Kasumi-1 (cell line): ENCODE data around the gene DNM3.
"Not testable (repeated sequence)": the region's sequence is repeated elsewhere in the genome, so short reads cannot be mapped to it uniquely, and the experiment has no call there.

Experiments
- DNase-seq, 2 experiments: peaks; one replicate each; lab custom pipeline; 2025; lab: John Stamatoyannopoulos, UW

The DNM3 gene

DNA sequence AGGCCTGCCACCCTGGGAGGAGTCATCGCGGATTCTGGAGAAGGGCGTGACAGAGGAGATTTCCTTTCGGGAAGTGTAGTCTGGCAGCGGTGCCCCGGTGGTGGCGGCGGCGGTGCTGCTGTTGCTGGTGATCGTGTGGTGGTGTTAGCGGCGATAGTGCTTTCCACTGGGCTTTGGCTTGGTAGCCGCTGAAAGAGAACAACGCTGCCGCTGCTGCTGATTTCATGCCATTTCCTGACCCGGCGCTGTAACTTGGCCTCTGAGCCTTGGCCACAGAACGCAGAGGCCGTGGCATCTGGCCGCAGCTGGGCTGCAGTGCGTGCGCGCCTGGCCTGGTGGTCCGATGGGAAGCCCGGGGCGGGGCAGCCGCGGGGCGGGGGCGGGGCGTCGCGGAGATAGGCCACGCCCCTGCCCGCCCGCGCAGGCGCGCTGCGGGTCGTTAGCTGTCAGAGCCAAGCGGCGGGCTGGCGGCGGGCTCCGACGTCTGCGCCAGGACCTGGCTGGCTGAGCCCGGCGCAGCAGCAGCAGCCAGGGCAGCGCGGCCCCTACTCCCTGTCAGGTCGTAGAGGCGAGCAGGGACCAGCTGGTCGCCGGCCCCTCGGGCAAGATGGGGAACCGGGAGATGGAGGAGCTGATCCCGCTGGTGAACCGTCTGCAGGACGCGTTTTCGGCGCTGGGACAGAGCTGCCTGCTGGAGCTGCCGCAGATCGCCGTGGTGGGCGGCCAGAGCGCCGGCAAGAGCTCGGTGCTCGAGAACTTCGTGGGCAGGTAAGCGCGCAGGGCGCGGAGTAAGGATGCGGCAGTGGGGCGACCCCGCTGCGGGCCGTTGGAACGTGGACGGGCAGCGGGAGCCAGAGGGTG lies at the start of gene DNM3:
DNM3 (plus strand) TSS at position 449 of the 861 bp plus-strand sequence; CDS start at position 608, 159 bp downstream.
- DNase-seq: peak; percentile 40 to 59

GRCh38 chr1:171792656-171793369 lies 48.5 kb upstream of the DNM3 start:
- DNase-seq: no peak

DNA sequence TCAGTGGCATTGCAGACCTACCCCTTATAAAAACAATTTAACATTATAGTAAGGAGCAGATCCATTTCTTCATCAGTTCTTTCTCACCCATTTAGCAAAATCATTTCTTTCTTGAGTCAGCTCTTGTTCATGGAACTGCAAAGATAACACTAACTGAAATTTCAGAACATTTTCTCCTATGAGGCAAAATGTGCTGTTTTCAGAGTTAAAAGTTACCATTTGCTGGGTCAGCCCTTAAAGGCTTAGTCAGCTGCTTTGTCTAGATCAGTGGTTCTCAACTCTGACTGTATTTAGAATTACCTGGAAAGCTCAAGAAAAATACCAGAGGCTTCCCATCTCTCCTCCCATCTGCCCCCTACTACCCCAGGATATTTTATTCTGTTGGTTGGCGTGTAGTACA lies 47.7 kb upstream of the DNM3 start:
- no peak for DNase-seq

DNA sequence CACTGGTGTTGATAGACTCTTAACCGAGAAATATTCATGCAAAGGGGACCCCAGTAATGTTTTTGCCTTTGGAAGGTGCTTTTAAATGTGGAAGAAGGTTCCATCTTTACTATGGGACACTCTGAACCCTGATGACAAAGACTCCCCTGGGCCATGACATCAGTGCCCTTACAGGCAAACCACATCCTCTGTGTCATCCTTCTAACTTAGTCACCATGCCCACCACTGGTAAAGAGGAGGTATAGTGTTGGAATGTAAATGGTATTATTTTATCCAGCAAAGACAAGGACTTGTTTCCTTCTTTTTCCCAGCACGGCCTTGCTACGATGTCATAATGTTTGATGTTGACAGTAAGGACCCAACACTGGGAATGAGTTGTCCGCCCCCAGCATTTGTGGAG lies 47.2 kb upstream of the DNM3 start:
- peak; percentile 31 to 33 for DNase-seq

DNA sequence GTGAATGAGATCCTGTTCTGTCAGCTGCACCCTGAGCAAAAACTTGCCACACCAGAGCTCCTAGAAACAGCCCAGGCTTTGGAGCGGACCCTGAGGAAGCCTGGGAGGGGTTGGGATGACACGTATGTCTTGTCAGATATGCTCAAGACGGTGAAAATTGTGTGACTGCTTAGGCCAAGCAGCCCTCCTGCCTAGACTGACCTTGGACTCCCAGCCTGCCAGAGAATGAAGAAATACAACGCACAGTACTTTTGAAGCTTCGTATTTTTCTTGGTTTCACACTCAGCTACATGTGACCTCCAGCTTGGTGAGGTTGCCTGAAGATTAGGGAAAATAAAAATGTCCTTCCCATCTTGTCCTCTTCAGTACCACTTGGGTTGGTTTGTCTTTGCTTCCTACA lies 44.7 kb upstream of the DNM3 start:
- no peak for DNase-seq

- DNase-seq: no peak
Observed at GRCh38 chr1:171798311-171798710, 43.0 kb upstream of the DNM3 start.

- no peak for DNase-seq
Observed at GRCh38 chr1:171798765-171799164, 42.5 kb upstream of the DNM3 start.

DNA sequence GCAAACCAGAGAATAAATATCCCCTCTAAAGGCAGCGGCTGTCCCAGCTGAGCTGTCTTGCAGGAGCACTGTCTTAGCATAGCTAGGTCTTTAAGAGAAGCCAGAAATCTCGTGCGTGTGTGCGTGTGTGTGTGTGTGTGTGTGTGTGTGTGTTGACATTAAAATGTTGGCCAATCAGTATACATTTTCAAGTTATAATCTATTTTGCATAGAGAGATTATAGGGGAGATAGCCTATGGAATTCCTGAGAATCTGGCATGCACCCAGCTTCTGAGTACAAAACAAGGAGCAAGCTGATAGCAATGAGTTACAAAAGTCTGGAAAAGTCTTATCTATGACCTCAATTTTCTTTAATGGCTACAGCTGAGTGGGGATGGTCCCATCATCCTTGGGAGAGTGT lies 42.1 kb upstream of the DNM3 start:
- no peak for DNase-seq

DNA sequence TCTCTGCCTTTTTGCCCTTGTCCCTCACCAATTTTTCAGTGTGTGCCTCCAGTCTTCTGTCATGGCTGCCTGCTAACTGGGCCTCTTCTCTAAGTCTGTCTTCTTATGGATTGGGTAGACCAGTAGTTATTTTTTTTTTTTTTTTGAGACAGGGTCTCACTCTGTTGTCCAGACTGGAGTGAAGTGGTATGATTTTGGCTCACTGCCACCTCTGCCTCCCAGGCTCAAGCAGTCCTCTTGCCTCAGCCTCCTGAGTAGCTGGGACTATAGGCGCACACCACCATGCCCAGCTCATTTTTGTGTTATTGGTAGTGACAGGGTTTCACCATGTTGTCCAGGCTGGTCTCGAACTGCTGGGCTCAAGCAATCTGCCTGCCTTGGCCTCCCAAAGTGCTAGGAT lies 41.6 kb upstream of the DNM3 start:
- DNase-seq: not testable (repeated sequence)

GRCh38 chr1:171800342-171800741 lies 41.0 kb upstream of the DNM3 start:
- DNase-seq: peak in 1 of 2 experiments; percentile 3

- DNase-seq: no peak
Observed at GRCh38 chr1:171800851-171801250, 40.4 kb upstream of the DNM3 start.

- DNase-seq: peak; percentile 46 to 52
Observed at GRCh38 chr1:171801487-171801891, 39.8 kb upstream of the DNM3 start.

DNA sequence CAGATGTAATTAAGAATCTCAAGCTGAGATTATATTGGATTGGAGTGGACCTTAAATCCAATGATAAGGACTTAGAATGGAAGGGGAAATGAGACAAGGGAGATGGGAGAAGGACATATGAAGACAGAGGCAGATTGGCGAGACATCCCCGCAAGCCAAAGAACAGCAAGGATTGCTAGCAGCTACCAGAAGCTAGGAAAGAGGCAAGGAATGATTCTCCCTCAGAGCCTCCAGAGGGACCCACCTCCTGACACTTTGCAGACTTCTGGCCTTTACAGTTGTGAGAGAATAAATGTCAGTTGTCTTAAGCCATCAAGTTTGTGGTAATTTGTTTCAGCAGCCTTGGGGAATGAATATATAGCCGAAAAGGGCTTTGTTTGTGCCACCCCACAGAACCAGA lies 39.1 kb upstream of the DNM3 start:
- no peak for DNase-seq

- DNase-seq: peak; percentile 75 to 77
Observed at GRCh38 chr1:171803045-171803444, 38.3 kb upstream of the DNM3 start.

DNA sequence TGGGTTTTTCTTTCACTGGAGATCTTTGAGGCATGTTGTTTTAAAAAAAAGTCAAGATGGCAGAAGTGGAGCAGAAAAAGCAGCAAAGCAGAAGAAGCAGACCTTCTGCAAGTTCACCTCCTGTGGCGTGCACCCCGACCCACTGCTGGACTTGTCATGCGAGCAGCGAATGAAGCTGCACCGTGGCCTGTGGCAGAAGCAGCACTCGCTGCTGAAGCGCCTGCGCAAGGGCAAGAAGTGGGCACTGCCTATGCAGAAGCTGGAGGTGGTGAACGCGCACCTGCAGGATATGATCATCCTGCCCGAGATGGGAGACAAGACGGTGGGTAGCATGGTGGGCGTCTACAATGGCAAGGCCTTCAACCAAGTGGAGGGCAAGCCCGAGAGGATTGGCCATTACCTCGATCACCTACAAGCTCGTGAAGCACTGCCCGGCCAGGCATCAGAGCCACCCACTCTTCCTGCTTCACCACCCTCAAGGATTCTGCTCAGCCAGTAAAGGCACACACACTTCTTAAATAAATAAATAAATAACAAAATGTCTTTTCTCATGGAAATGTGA lies 37.8 kb upstream of the DNM3 start:
- DNase-seq: no peak

GRCh38 chr1:171805395-171806115 lies 35.7 kb upstream of the DNM3 start:
- no peak for DNase-seq

DNA sequence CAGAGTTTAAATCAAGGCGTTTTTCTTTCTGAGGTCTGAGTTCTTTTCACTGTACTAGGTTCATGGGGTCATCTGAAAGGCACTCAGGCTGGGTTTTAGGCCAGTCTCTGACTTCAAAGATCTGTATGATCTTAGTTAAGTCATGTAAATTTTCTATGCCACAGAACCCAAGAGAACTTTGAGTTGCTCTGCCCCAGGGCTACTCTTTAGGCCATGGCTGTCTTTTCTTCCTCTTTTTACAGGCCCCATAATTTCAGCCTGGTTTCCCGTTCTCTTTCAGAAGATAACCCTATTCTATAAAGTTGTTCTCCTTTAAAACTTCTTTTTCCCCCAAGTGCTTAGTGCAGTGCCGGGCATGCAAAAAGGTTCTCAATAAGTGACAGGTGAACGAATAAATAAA lies 33.7 kb upstream of the DNM3 start:
- peak; percentile 44 to 50 for DNase-seq

GRCh38 chr1:171809834-171810233 lies 31.5 kb upstream of the DNM3 start:
- DNase-seq: no peak

- DNase-seq: no peak
Observed at GRCh38 chr1:171811672-171812071, 29.6 kb upstream of the DNM3 start.

DNA sequence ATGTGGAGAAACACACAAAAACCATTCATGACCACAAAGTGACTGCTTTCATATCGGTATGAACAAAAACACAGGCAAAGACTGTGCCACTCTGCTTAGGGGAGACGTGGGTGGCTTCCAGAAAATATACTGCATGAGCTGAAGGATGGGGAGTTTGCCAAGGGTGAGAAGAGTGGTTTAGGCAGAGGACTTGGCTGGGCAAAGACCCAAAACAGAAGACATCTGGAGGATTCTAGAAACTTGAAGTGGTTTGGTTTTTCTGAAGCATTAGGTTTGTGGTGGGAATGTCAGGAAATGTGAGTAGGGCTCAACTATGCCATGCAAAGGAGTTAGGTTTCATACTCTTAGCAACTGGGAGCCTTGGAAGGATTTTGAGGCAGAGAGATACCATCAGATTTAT lies 26.6 kb upstream of the DNM3 start:
- DNase-seq: no peak

DNA sequence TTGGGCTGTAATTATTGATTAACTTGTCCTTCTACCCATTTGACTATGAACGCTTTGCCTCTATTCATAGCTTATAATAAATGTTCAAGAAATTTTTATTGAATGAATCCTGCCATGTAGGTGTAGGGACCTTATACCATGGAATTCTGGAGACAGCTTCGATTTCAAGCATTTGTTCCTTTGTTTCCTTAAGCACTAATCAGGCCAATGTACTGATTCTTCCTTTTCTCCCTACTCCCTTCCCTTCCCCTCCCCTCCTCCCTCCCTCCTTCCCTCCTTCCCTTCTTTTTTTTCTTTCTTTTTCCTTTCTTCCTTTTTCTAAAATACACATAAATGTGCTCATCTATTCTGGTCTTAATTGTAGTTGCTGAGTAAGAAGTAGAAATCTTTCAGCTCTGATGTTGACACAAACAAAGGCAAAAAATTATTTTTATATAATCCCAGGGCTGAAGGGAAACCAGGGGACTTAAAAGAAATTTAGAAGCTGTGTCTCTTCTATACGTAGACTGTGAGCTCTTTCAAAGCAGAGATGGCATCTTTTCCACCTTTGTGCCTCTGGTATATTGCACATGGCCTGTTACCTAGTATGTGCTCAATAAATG lies 24.9 kb upstream of the DNM3 start:
- DNase-seq: no peak
